HG03354 (cell line): Measurements from ENCODE around the gene TADA2B.
"Not testable (repeated sequence)": the region's sequence is repeated elsewhere in the genome, so short reads cannot be mapped to it uniquely, and the experiment has no call there.

ENCODE experiments used
- ATAC-seq: cut with Tn5 transposase; IDR thresholded peaks from one replicate; pipeline ENCODE4 v1.9.1; 2021; ENCODE audit warnings: mild to moderate bottlenecking; ENCODE audit not compliant: unreplicated experiment, poor library complexity, severe bottlenecking

TADA2B gene

DNA sequence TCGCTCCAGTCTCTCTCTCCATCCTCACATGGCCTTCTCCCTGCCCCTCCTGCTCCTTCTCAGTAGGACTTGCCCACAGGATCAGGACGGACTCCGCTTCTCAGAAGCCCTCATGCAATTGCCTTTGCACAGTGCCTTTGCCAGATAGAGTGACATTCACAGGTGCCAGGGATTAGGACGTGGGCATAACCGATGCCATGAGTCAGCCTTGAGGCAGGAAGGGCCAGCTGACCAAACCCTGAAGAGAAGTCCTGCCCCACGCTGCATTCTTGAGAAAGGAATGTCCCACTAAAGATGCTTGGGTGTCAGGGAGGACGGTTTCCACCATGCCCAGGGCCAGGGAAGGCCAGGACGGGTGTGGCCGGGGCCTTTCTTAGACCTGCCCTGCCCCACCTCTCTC, 31.3 kb downstream of the TADA2B start:
- ATAC-seq = no peak

DNA sequence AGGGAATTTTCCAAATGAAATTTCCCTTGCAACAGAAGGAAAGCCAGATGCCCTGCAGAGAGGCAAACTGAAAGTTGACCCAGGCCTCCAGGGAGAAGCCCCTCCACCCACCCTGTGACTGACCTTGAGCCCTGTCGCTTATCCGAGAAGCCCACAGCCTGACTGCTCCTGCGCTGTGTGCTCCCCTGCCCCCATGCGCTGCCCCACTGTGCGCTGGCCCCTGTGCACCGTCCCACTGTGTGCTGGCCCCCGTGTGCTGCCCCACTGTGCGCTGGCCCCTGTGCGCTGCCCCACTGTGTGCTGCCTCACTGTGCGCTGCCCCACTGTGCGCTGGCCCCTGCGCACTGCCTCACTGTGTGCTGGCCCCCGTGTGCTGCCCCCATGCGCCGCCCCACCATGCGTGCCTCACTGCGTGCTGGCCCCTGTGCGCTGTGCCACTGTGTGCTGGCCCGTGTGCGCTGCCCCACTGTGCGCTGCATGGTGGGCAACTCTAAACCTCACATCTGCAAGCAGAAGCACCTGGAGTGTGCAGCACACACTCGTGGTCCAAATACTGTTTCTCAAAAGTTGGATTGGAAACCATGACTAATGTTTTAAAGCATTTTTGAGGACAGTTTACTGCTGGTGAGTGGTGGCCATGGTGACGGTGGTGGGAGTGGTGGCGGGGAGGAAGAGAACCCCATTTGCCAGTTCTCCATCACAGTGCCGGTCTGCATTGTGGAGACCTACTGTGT, 33.0 kb downstream of the TADA2B start:
- no peak for ATAC-seq

DNA sequence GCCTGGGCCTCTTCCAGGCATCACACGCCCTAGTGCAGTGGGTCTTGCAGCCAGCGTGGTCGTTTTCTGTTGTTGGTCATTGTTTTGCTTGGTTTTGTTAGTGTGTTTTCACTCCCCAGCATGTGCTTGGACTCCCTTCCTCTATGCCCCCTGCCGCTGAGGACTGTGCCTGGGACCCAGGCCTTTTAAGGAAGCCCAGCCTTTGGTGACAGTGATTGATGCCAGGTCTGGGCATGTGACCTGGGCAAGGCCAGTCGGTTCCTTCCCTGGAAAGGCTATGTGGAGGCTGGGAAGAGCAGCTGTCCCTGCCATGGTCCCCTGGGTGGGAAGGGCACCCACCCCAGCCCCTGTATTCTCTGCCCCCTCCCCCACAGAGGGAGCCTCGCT, 33.5 kb downstream of the TADA2B start:
- no peak for ATAC-seq

DNA sequence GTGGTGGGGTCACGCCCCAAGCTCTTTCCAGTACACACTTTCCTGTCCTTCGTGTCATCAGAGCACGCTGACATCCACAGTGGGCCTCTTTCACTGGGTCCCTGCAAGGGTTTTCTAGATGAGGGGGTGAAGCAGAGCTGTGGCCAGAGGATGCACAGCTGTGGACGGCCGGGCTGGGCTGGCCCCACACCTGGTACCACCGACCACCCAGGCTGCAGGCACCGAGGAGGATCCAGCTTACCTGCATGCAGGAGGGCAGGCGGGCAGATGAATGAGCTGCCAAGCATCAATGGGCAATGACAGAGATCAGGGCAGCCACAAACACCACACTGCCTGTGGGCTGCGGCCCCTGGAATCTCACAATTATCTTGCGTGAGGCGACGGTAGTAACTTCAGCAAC, 34.2 kb downstream of the TADA2B start:
- no peak for ATAC-seq

DNA sequence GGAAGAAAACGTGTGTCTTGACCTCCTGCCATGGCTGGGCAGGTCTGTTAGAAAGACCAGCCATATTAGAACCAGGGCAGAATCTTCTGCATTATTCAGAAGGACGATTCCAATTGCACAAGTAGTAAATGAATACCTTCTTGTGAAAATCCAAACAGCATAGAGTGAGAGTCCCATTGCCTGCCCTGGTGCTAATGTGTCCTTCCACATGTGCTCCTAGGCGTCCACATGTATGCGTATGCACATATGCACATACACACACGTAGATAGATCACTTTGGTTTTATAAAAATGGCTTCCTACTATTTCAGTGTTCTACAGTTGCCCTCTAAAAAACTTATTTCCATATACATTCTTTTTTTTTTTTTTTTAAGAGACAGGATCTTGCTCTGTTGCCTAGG, 34.9 kb downstream of the TADA2B start:
- no peak for ATAC-seq

DNA sequence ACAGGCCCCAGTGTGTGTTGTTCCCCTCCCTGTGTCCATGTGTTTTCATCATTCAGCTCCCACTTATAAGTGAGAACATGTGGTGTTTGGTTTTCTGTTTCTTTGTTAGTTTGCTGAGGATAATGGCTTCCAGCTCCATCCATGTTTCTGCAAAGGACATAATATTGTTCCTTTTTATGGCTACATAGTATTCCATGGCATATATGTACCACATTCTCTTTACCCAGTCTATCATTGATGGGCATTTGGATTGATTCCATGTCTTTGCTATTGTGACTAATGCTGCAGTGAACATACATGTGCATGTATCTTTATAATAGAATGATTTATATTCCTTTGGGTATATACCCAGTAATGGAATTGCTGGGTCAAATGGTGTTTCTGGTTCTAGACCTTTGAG, 36.3 kb downstream of the TADA2B start:
- not testable (repeated sequence) for ATAC-seq

DNA sequence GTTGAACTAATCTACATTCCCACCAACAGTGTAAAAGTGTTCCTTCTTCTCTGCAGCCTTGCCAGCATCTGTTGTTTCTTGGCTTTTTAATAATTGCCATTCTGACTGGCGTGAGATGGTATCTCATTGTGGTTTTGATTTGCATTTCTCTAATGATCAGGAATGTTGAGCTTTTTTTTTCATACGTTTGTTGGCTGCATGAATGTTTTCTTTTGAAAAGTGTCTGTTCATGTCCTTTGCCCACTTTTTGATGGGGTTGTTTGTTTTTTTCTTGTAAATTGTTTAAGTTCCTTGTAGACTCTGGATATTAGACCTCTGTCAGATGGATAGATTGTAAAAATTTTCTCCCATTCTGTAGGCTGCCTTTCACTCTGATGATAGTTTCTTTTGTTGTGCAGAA, 36.7 kb downstream of the TADA2B start:
- ATAC-seq = not testable (repeated sequence)

DNA sequence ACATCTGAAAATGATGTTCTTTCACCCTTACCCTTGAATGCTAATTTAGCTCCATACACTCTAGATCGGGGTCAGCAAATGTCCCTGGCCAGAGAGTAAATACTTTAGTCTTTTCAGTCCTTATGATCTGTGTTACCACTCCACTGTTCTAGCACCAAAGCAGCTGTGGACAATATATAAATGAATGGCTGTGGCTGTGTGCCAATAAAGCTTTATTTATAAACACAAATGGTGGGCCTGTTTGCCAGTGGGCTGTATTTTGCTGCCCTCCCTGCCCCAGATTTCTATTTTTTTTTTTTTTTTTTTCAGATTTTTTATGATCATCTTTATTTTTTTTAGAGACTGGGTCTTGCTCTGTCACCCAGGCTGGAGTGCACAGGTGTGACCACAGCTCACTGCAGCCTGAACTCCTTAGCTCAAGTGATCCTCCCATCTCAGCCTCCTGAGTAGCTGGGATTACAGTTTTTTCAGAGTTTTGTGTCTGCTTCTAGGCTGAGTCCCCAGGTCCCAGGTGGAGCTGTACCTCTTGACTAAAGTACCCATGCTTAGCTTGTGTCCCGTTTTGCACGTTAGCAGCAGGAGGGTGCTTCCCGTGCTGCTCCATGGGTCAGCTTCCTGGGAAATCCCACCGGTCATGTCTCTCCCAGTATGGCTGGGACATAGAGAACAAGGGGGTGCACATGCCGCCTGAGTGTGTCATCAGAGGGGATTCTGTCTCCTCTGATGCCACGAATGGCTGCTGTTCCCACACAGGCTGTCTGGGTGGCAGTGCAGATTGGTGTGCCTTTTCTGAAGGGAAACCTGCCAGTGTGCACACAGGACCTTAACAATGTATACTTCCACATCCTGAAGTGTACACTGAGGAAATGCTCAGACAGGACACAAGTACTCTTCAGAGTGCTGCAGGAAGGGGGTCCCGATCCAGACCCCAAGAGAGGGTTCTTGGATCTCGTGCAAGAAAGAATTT, 40.7 kb downstream of the TADA2B start:
- ATAC-seq = no peak

DNA sequence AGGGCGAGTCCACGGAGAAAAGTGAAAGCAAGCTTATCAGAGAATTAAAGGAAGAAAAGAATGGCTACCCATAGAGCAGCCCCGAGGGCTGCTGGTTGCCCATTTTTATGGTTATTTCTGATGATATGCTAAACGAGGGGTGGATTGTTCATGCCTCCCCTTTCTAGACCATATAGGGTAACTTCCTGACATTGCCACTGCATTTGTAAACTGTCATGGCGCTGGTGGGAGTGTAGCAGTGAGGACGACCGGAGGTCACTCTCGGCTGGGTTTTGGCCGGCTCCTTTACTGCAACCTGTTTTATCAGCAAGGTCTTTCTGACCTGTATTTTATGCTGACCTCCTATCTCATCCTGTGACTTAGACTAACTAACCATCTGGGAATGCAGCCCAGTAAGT, 41.4 kb downstream of the TADA2B start:
- ATAC-seq = not testable (repeated sequence)

DNA sequence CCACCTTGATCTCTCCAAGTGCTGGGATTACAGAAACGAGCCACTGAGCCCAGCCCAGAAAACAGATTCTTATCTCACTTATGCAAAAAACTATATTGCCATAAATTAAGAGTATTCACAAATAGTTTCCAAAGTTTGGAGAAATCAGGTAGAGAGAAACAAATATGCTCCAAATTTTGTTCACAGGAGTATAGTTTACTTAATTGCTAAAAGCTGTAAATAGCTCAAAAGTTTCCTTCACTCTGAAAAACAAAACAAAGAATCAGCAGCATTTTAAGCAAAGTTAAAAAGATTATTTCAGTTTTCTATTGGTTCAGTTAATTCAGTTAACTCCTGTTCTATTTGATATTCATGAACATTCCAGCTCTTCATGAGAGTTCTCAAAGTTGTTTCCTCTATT, 43.2 kb downstream of the TADA2B start:
- no peak for ATAC-seq

DNA sequence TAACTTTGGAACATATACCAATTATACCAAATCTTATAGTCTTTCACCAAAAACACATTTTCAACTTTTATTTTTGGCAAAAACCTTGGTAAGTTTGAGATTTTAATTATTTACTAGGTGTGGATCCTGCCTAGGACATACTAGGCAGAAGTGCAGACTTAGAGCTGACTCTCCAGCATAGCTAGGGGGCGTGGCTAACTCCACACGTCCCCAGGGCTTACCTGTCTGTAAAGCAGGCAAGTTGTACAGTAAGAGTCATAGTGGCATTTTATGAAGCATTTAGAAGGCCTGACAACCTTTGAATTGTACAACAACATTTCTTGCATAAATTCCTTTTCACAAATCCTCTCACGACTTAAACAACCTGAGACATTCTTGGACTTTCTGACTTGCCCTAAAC, 43.9 kb downstream of the TADA2B start:
- no peak for ATAC-seq

DNA sequence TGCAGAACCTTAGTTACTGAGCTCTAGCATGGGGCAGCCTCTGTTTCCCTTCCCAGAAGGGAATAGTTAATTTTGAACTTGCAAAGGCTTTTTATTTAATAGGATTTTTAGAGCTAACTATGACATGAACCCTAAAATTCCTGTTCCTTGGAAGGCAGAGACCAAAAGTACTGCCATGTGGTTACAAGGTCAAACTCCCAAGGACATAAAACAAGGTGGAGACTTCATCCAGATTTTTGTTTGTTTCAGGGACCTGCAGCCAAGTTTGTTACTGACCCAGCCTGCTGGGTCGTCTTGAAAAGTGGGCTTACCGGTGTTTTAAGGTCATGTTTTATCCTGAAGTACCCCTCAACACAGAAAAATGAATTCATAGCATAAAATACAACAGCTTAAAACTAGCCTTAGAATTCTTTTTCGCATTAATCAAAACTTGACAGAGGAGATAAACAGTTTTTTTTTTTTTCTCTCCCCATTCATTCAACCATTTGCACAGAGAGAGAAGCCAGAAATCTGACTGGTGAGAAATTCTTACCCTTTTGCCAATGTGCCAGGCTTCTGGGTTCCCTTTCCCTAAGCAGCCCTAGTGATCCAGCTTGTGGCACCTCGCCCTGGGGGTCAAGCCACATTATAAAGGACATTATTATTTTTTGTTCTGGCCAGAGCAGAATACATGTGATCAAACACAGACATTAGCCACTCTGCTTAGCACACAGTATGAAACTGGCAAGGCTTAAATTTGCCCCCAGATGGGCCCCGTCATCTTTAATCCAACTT, 46.2 kb downstream of the TADA2B start:
- ATAC-seq = no peak

DNA sequence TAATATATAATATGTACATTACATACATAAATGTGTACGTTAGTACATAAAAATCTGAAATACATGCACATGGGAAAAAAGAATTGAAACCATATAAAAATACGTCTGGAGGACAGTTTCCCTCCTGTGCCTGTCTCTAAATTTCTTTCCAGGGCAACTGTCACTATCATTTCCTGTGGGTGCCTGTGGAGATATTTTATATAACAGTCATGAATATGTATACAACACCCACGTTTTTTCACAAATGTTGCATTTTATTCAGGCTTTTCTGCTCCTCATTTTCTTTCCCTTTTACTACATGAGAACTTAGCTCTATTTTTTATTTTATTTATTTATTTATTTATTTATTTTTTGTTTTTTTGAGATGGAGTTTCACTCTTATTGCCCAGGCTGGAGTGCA, 48.9 kb downstream of the TADA2B start:
- no peak for ATAC-seq

DNA sequence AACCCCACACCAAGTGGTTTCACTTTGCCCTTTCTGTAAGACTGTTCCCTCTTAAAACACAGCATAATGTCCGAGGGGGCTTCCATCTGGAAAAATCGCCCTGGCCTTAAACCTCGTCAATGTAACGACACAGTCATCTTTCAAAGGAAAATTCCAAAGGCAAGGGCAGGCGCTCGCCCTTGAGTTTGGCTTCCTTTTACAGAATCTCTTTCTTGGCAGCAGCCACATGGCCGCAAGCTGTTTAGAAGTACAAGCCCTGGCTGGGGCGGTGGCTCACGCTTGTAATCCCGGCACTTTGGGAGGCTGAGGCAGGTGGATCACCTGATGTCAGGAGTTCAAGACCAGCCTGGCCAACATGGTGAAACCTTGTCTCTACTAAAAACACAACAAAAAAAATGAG, 51.7 kb downstream of the TADA2B start:
- ATAC-seq = no peak

DNA sequence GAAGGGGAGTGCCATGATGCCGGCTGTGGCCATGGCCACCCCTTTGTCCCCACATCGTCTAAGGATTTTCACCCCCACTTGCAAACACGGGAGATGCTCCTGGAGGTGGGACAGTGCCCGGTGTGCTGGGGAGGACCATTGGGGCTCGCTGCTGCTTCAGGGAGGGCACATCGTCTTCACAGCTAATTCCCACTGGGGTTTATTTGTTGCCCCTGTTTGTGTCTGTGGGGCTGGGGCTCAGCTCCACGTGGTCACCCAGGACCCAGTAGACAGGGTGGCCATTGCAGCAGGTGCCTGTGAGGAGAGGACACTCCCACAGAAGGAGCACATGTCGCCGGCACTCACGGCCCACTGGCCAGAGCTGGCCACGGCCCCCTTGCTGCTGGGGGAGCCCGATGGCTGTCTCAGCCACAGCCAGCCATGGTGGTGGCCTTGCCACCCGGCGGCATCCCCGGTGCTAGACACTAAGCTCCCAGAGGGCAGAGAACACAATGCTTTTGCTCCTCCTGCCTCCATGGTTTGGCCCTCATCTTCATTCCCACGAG, 52.5 kb downstream of the TADA2B start:
- no peak for ATAC-seq

DNA sequence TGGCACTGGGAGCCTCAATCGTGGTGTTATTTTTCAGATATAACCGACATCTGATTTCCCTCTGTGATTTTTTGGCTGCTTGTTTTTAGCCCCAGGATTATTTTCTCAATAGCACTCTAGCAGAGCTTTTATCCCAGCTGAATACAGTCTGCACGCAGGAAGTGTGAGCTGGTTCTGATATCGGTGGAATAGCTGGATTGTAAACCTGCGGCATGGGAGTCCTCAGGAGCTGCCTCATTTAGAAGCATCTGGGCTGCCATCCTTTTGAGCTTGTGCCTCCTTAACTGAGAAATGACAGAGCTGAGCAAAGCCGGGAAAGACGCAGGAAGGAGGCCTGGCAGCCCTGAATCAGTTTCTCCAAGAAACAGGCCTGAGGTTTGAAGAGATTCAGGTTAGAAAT, 53.1 kb downstream of the TADA2B start:
- no peak for ATAC-seq

DNA sequence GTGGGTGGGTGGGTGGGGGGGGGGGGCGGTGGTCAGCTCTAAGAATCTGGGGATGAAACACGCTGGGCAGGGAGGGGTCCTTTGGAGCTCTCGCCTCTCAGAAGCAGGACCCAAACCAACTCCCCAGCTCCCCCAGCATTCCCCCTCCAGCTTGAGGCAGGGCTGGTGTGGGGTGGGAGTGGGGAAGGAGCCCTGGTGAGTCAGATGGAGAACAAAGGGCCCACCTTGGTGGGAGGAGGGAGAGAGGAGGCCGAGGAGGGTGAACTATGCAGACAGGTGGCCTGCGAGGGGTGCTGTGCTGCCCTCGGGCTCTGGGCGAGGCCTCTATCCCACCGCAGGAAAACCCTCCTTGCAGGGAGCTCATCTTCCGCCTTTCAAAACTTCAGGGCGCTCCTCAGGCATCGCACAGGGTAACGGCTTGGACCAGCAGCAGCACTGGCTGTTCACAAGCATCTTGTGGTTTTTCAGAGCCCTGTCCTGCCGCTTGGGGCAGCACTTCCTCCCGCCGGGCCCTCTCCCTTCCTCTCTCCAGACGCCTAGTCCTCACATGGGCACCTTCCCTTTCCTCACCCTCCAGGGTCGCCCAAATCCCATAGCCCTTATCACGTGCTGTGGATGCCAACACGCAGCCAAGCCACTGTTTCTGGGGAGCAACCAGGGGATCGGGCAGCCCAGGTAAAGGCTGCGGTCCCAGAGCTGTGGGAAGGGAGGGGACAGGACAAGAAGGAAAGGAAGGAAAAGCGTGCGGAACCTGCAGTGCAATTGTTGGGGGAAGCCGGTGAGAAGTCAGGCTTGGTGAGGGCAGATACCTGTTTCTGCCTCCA, 58.7 kb downstream of the TADA2B start:
- peak; percentile 71 for ATAC-seq

DNA sequence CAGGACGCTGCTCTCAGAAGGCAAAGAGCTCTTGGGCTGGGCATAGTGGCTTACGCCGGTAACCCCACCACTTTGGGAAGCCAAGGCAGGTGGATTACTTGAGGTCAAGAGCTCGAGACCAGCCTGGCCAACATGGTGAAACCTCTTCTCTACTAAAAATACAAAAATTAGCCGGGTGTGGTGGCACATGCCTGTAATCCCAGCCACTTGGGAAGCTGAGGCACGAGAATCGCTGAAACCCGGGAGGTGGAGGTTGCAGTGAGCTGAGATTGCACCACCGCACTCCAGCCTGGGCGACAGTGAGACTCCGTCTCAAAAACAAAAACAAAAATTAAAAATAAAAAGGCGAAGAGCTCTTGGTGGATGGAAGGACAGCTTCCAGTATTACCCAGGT, 59.3 kb downstream of the TADA2B start:
- not testable (repeated sequence) for ATAC-seq

DNA sequence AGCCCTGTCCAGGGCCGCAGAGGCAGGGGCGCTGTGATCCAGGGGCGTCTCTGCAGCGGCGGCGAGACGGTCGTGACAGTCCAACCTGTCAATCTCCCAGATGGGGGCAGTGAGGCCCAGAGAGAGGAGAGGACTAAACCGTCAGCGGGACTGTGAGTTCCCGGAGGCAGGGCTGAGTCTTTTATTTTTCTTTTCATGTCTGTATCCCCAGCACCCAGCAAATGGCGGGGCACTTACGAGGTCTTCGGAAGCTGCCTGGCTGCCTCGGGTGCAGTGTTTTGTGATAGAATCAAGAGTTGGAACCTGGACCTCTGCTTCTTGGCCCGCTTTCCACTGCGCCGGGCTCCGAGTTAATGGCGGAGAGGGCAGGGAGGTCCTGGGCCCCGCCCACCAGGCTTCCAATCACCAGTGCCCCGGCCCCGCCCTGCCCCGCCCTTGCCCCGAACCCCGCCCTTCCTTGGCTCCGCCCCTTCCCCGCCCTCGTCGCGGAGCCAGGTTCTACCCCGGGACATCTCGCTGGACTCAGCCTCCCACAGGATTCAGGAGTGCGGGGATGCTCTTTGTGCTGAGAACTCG, 59.9 kb downstream of the TADA2B start:
- ATAC-seq = peak; percentile 85
